Vagina (tissue), 2 donors: ENCODE measurements around the gene PRDM16. TPM values are rescaled to one million over a fixed set of nuclear protein-coding genes. Genes with fewer than 3 reads are reported as not detected.
A peak's percentile ranks its signal among the peaks of the same experiment; 100 is the strongest.

Source experiments
- DNase-seq, 2 donors: peaks; one replicate each; pipeline ENCODE4 v3.0.0-alpha.2; 2017; ENCODE audit errors: extremely low spot score in 2 of 2
- H3K27ac ChIP-seq: fragments of 200-600 bp; sonication (generic); one replicate; pipeline ENCODE4 v1.5.1; 2019
- H3K27me3 ChIP-seq: fragments of 200-600 bp; sonication (generic); one replicate; pipeline ENCODE4 v1.5.1; 2019
- H3K36me3 ChIP-seq, 2 donors: fragments of 200-600 bp; sonication (generic); one replicate each; pipeline ENCODE4 v1.5.1; 2017 to 2019
- H3K4me1 ChIP-seq: fragments of 200-600 bp; sonication (generic); one replicate; pipeline ENCODE4 v1.5.1; 2019
- H3K4me3 ChIP-seq, 2 donors: fragments of 200-600 bp; sonication (generic); 1 replicate in 1 of 2; 2 replicates in 1 of 2; pipeline ENCODE4 v1.5.1; 2016 to 2019
- H3K9me3 ChIP-seq: fragments of 200-600 bp; sonication (generic); one replicate; pipeline ENCODE4 v1.5.1; 2019
- POLR2A ChIP-seq, 2 donors: fragments of 450-650 bp; IDR thresholded peaks; one replicate each; pipeline ENCODE4 v1.6.1; 2017; ENCODE audit warnings: antibody characterized with exemption in 2 of 2, mild to moderate bottlenecking in 2 of 2, moderate library complexity in 2 of 2
- POLR2AphosphoS5 ChIP-seq, 2 donors: sonication (generic); formaldehyde crosslinking; IDR thresholded peaks; one replicate each; pipeline ENCODE4 v1.9.0; 2017; ENCODE audit warnings: antibody characterized with exemption in 2 of 2, mild to moderate bottlenecking in 2 of 2, low read depth in 1 of 2; ENCODE audit not compliant: insufficient read depth in 1 of 2
- intact Hi-C: fragments of 100-400 bp; cut with DNase I; formaldehyde crosslinking; loops from one replicate; pipeline ENCODE4 v1.15.1; 2023
- total RNA-seq: library from RNA; depleted of rRNA; stranded (reverse); fragments of >200 nt; gene quantifications from one replicate; pipeline ENCODE4 v1.2.3, GENCODE V29; 2016
- TF ChIP-seq, protein P1 (sequence below), 3 experiments: fragments of 450-650 bp in 2 of 3; fragments of 200-600 bp in 1 of 3; sonication (generic) in 1 of 3; IDR thresholded peaks; one replicate each; pipeline ENCODE4 v1.5.1; 2017 to 2019; ENCODE audit warnings: antibody characterized with exemption in 3 of 3, mild to moderate bottlenecking in 2 of 3, moderate library complexity in 2 of 3

PRDM16 gene
- total RNA-seq, 1 donor from 2014 or later: 3.9 TPM

DNA sequence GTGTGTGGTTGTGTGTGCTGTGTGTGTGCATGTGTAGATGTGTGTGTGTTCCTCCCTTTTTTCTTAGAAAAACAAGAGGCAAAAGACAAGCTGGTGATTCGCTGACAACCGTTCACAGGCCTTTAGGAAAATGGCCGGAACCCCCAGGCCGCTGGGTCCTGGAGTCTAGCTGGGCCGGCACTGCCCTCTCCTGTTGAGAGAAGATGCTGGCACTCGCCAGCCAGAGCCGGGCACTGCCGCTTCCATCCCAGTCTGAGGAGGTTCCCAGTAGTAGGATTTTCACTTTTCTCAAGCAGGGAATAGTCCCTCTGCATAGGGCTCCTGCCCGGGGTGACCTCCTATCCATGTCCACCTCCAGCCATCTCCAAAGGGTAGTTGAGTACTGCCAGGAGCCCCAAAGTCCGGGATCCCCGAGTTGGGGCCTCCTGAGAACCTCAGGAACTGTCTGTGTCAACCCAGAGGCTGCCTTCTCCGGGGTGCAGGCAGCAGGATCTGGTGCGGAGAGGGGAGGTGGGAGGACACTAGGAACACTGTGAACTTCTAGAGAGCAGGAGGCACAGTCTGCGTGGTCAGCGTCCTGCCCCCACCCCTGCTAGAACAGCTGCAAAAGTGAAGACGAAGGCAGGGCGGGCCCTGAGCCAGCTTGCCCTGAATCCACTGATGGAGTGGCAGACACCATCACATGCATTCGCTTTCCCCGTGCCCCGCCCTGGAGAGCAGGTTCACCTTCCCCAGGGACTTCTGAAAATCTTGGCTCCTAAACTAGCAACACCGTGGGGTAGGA lies 341.3 kb downstream of the PRDM16 start:
- Histone ChIP-seq H3K27ac (no peak overlapping the region), H3K9me3 (no peaks in the 10 kb centered on the region), H3K36me3 (no peaks in the 10 kb centered on the region), H3K4me1 (no peaks in the 10 kb centered on the region), H3K27me3 (no peaks in the 10 kb centered on the region), H3K4me3 (no peak overlapping the region)
- intact Hi-C loops: no loop called here
- no peak for DNase-seq
- TF ChIP-seq, protein P1, sequence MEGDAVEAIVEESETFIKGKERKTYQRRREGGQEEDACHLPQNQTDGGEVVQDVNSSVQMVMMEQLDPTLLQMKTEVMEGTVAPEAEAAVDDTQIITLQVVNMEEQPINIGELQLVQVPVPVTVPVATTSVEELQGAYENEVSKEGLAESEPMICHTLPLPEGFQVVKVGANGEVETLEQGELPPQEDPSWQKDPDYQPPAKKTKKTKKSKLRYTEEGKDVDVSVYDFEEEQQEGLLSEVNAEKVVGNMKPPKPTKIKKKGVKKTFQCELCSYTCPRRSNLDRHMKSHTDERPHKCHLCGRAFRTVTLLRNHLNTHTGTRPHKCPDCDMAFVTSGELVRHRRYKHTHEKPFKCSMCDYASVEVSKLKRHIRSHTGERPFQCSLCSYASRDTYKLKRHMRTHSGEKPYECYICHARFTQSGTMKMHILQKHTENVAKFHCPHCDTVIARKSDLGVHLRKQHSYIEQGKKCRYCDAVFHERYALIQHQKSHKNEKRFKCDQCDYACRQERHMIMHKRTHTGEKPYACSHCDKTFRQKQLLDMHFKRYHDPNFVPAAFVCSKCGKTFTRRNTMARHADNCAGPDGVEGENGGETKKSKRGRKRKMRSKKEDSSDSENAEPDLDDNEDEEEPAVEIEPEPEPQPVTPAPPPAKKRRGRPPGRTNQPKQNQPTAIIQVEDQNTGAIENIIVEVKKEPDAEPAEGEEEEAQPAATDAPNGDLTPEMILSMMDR (IDR thresholded peaks at IDR 0.05): peak in 1 of 3 experiments; percentile 23
- TF ChIP-seq POLR2A (IDR thresholded peaks at IDR 0.05): no peak
- TF ChIP-seq POLR2AphosphoS5 (IDR thresholded peaks at IDR 0.05; ENCODE audit: insufficient read depth in 1 of 2, low read depth in 1 of 2): no peak

DNA sequence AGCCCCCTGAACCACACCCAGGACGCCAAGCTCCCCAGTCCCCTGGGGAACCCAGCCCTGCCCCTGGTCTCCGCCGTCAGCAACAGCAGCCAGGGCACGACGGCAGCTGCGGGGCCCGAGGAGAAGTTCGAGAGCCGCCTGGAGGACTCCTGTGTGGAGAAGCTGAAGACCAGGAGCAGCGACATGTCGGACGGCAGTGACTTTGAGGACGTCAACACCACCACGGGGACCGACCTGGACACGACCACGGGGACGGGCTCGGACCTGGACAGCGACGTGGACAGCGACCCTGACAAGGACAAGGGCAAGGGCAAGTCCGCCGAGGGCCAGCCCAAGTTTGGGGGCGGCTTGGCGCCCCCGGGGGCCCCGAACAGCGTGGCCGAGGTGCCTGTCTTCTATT lies 342.8 kb downstream of the PRDM16 start:
- Histone ChIP-seq H3K27ac (no peak overlapping the region), H3K9me3 (no peaks in the 10 kb centered on the region), H3K4me3 (no peak overlapping the region), H3K36me3 (no peaks in the 10 kb centered on the region), H3K4me1 (no peaks in the 10 kb centered on the region), H3K27me3 (no peaks in the 10 kb centered on the region)
- intact Hi-C loops: no loop called here
- no peak for DNase-seq
- TF ChIP-seq, protein P1 (IDR thresholded peaks at IDR 0.05): no peak

DNA sequence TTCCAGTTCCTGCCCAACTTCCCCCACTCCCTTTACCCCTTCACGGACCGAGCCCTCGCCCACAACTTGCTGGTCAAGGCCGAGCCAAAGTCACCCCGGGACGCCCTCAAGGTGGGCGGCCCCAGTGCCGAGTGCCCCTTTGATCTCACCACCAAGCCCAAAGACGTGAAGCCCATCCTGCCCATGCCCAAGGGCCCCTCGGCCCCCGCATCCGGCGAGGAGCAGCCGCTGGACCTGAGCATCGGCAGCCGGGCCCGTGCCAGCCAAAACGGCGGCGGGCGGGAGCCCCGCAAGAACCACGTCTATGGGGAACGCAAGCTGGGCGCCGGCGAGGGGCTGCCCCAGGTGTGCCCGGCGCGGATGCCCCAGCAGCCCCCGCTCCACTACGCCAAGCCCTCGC lies 343.4 kb downstream of the PRDM16 start:
- H3K36me3 ChIP-seq: no peaks in the 10 kb centered on the region
- H3K4me1 ChIP-seq: no peaks in the 10 kb centered on the region
- H3K4me3 ChIP-seq: no peak overlapping the region
- no peaks in the 10 kb centered on the region for H3K27me3 ChIP-seq
- DNase-seq: no peak
- intact Hi-C loops: no loop called here
- H3K9me3 ChIP-seq: no peaks in the 10 kb centered on the region
- H3K27ac ChIP-seq: no peak overlapping the region
- TF ChIP-seq POLR2A (IDR thresholded peaks at IDR 0.05) (no peak), POLR2AphosphoS5 (IDR thresholded peaks at IDR 0.05; ENCODE audit: insufficient read depth in 1 of 2, low read depth in 1 of 2) (no peak)
- TF ChIP-seq, protein P1 (IDR thresholded peaks at IDR 0.05): no peak

DNA sequence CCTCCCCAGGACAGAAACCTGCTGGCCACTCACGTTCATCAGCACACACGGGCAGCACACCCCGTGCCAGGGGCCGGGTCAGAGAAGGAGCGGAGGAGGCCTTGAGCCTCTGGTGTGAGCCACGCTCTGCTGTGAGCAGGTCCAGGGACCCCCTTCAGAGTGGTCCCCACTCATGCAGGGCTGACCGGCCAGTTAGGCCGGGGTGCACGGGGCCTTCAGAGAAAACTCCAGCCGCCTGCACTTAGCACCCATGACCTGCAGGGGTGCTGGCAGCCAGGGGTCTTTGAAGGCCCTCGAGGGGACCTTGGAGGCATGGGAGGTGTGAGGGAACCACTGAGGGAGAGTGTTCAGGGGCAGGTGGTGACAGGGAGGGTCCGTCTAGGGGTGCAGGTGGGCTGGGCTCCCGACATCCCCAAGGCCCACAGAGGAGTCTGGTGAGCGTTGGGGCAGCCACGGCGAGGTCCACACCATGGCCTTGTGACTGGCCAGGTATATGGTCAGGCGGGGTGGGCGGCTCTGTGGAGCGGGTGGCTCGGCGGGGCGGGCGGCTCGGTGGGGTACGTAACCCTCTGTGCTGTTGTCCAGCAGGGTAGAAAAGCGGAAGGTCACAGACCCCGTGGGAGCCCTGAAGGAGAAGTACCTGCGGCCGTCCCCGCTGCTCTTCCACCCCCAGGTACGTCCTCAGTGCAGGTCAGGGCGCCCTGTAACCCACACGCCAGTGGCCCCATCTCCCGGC lies 345.1 kb downstream of the PRDM16 start:
- TF ChIP-seq POLR2A (IDR thresholded peaks at IDR 0.05) (no peak), POLR2AphosphoS5 (IDR thresholded peaks at IDR 0.05; ENCODE audit: insufficient read depth in 1 of 2, low read depth in 1 of 2) (no peak)
- TF ChIP-seq, protein P1 (IDR thresholded peaks at IDR 0.05): no peak
- H3K4me3 ChIP-seq: no peak overlapping the region
- H3K27me3 ChIP-seq: no peaks in the 10 kb centered on the region
- H3K27ac ChIP-seq: no peak overlapping the region
- H3K36me3 ChIP-seq: no peaks in the 10 kb centered on the region
- H3K4me1 ChIP-seq: no peaks in the 10 kb centered on the region
- DNase-seq: no peak
- intact Hi-C loops: no loop called here
- H3K9me3 ChIP-seq: no peaks in the 10 kb centered on the region
